HTR-8/SVneo (cell line): ENCODE results near the gene FAM181A.

Experiments used
- DNase-seq: peaks from one replicate; pipeline ENCODE4 v3.0.0; 2011; ENCODE audit warnings: low spot score, mixed read lengths; ENCODE audit not compliant: insufficient read length
- FAIRE-seq: peaks from 2 replicates; lab custom pipeline; 2011; peaks lifted over from hg19 to GRCh38; lab: Jason Lieb, UNC

Gene FAM181A

GRCh38 chr14:93927800-93928145, 629 bp downstream of the FAM181A start:
- FAIRE-seq: no peak
- no peak for DNase-seq

- DNase-seq: no peak
- FAIRE-seq: no peak
Observed at GRCh38 chr14:93928184-93929047, 1.3 kb downstream of the FAM181A start.

GRCh38 chr14:93929048-93929535, 1.9 kb downstream of the FAM181A start:
- no peak for FAIRE-seq
- DNase-seq: no peak

- DNase-seq (no peak), FAIRE-seq (no peak)
Observed at GRCh38 chr14:93929657-93930056, 2.5 kb downstream of the FAM181A start.

- FAIRE-seq (no peak), DNase-seq (no peak)
Observed at GRCh38 chr14:93930296-93930988, 3.3 kb downstream of the FAM181A start.

GRCh38 chr14:93930989-93931307, 3.8 kb downstream of the FAM181A start:
- DNase-seq (no peak), FAIRE-seq (no peak)

- FAIRE-seq (no peak), DNase-seq (no peak)
Observed at GRCh38 chr14:93932642-93933041, 5.5 kb downstream of the FAM181A start.

- DNase-seq (no peak), FAIRE-seq (no peak)
Observed at GRCh38 chr14:93935213-93935612, 8.1 kb downstream of the FAM181A start.

- peak; percentile 41 for DNase-seq
- FAIRE-seq: no peak
Observed at GRCh38 chr14:93936245-93936644, 9.1 kb downstream of the FAM181A start.

- no peak for FAIRE-seq
Observed at GRCh38 chr14:93936926-93937325, 9.8 kb downstream of the FAM181A start.

GRCh38 chr14:93937519-93937918, 10.4 kb downstream of the FAM181A start:
- no peak for FAIRE-seq

More at GRCh38 chr14:93936926-93937325, 9.8 kb downstream of the FAM181A start:
- DNase-seq: no peak

GRCh38 chr14:93938751-93939303, 11.7 kb downstream of the FAM181A start:
- DNase-seq (no peak), FAIRE-seq (no peak)

More at GRCh38 chr14:93937519-93937918, 10.4 kb downstream of the FAM181A start:
- DNase-seq: no peak

GRCh38 chr14:93939304-93940229, 12.4 kb downstream of the FAM181A start:
- DNase-seq (peak; percentile 86), FAIRE-seq (peak; percentile 94)

- DNase-seq: no peak
- FAIRE-seq: no peak
Observed at GRCh38 chr14:93940437-93940836, 13.3 kb downstream of the FAM181A start.

- FAIRE-seq (peak; percentile 87), DNase-seq (peak; percentile 75)
Observed at GRCh38 chr14:93941293-93941910, 14.3 kb downstream of the FAM181A start.

GRCh38 chr14:93943052-93943451, 15.9 kb downstream of the FAM181A start:
- no peak for FAIRE-seq
- DNase-seq: no peak

- no peak for FAIRE-seq
Observed at GRCh38 chr14:93943930-93944329, 16.8 kb downstream of the FAM181A start.

GRCh38 chr14:93944348-93945069, 17.4 kb downstream of the FAM181A start:
- FAIRE-seq (no peak), DNase-seq (no peak)

More at GRCh38 chr14:93943930-93944329, 16.8 kb downstream of the FAM181A start:
- DNase-seq: no peak

- DNase-seq: no peak
- FAIRE-seq: no peak
Observed at GRCh38 chr14:93945070-93945399, 17.9 kb downstream of the FAM181A start.
